Measurements from ENCODE around the gene B4GALT5.
"Not testable (repeated sequence)": the region's sequence is repeated elsewhere in the genome, so short reads cannot be mapped to it uniquely, and the experiment has no call there.

DNA sequence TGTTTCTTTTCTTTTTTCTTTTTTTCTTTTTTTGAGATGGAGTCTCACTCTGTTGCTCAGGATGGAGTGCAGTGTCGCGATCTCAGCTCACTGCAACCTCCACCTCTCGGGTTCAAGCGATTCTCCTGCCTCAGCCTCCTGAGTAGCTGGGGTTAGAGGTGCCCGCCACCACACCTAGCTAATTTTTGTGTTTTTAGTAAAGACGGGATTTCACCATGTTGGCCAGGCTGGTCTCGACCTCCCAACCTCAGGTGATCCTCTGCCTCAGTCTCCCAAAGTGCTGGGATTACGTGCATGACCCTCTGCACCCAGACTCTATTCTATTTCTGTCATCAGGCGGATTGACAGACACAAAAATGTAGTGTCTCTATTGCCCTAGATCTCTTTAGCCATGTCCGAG is 88.7 kb downstream of the B4GALT5 start:
- TF ChIP-seq, protein P1, sequence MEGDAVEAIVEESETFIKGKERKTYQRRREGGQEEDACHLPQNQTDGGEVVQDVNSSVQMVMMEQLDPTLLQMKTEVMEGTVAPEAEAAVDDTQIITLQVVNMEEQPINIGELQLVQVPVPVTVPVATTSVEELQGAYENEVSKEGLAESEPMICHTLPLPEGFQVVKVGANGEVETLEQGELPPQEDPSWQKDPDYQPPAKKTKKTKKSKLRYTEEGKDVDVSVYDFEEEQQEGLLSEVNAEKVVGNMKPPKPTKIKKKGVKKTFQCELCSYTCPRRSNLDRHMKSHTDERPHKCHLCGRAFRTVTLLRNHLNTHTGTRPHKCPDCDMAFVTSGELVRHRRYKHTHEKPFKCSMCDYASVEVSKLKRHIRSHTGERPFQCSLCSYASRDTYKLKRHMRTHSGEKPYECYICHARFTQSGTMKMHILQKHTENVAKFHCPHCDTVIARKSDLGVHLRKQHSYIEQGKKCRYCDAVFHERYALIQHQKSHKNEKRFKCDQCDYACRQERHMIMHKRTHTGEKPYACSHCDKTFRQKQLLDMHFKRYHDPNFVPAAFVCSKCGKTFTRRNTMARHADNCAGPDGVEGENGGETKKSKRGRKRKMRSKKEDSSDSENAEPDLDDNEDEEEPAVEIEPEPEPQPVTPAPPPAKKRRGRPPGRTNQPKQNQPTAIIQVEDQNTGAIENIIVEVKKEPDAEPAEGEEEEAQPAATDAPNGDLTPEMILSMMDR (IDR thresholded peaks at IDR 0.05; ENCODE audit: low read depth, low read length) = not testable (repeated sequence)
- TF ChIP-seq EZH2phosphoT487 (IDR thresholded peaks at IDR 0.05; ENCODE audit: low read depth) = not testable (repeated sequence)

Data from OCI-LY3 (cell line).